Pancreas (tissue), 10 donors: ENCODE data around the gene LIMCH1. TPM values are rescaled to one million over a fixed set of nuclear protein-coding genes. Genes with fewer than 3 reads are reported as not detected.

Experiments
- ATAC-seq, 4 donors: fragments of 200-7000 bp; cut with Tn5 transposase; one replicate each; pipeline versions ENCODE4 v1.8.0 to v1.9.1; 2020; ENCODE audit warnings: mild to moderate bottlenecking in 4 of 4, moderate library complexity in 4 of 4
- DNase-seq, 6 donors: peaks; one replicate each; pipeline ENCODE4 v3.0.0-alpha.2; 2020
- FAIRE-seq: peaks from 2 replicates; lab custom pipeline; 2012; peaks lifted over from hg19 to GRCh38; lab: Jason Lieb, UNC
- H3K27ac ChIP-seq, 4 donors: fragments of 200-600 bp; sonication (generic); 1 replicate in 3 of 4; 2 replicates in 1 of 4; pipeline versions ENCODE4 v1.5.0 to v1.8.0; 2020
- H3K27me3 ChIP-seq, 4 donors: fragments of 200-600 bp; one replicate each; pipeline ENCODE4 v1.8.0; 2021
- H3K36me3 ChIP-seq, 3 donors: fragments of 200-600 bp; sonication (generic) in 1 of 3; one replicate each; pipeline versions ENCODE4 v1.5.0 to v1.8.0; 2020 to 2021
- H3K4me1 ChIP-seq, 3 donors: fragments of 200-600 bp; one replicate each; pipeline ENCODE4 v1.8.0; 2021
- H3K4me3 ChIP-seq, 4 donors: fragments of 200-600 bp; sonication (generic) in 2 of 4; one replicate each; pipeline versions ENCODE4 v1.5.0 to v1.8.0; 2020 to 2021
- H3K9me3 ChIP-seq, 4 donors: fragments of 200-600 bp; one replicate each; pipeline ENCODE4 v1.8.0; 2021
- WGBS, 2 donors: extraction: QIAGEN DNeasy Blood & Tissue Kit; methylation state at CpG; one replicate each; pipeline ENCODE4 v1.1.7; 2013; 5-methylcytosine and 5-hydroxymethylcytosine counted together
- intact Hi-C, 3 donors: fragments of 100-400 bp; cut with DNase I; formaldehyde crosslinking; loops; one replicate each; pipeline versions ENCODE4 v1.11.1 to v1.14.2; 2022
- polyA plus RNA-seq, 2 donors: library from polyadenylated mRNA; stranded (reverse); fragments of 200-250 nt; gene quantifications; one replicate each; pipeline ENCODE4 v1.2.3, GENCODE V29; 2013
- total RNA-seq, 6 donors: library from RNA; stranded (reverse); fragmentation: NEBNext Ultra II Directional in 4 of 6; extraction: Animal tissue kit (Norgen Biotek cat#: 25700) in 4 of 6; gene quantifications; one replicate each; pipeline versions ENCODE4 v1.2.1 to v1.2.4, GENCODE V29; 2021 to 2023
- TF ChIP-seq, protein P1 (sequence below), 4 donors: fragments of 200-600 bp; sonication (generic) in 3 of 4; IDR thresholded peaks; one replicate each; pipeline versions ENCODE4 v1.5.0 to v1.8.0; 2021; ENCODE audit warnings: antibody characterized with exemption in 4 of 4
- donor health status: healthy with polysubstance abuse.
- donor health status: DM: no; HTN: no; CAD: no; lungs with moderate emphysema.
- donor health status: DM: no; HTN: no; CAD: no.
- donor health status: control.
- donor health status: control.
- donor health status: Bipolar disorder and iron deficiency.
- donor health status: DM: yes; HTN: yes; CAD: no.
- donor health status: DM: no; HTN: no; CAD: no.
- donor health status: DM: no; HTN: no; CAD: no.
- donor health status: DM: yes; HTN: yes; CAD: no.

Gene LIMCH1
- total and polyA plus RNA-seq, 8 donors = 5.5 to 20.7 (median 11.0) TPM

DNA sequence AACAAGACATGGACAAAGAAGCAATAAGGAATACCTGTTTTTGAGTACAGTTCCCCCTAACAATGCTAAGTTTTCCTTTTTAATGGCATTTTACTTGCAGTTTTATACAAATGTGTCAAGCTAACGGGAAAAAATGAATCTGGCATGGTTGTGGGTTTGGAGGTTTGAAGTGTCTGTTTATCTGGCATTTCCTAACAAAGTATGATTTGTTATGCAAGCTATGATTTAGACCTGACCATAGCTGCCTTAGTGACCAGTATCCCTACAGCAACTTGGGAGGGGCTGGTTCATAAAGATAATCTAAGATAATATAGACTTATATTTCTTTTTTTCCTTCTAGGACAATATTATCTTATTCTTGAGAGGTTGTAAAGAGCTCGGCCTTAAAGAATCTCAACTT is 60.6 kb downstream of the LIMCH1 start:
- H3K27ac ChIP-seq = no peak overlapping the region
- intact Hi-C loops = no loop called here
- no peaks in the 10 kb centered on the region for H3K9me3 ChIP-seq
- WGBS, 2 donors = 59 to 66% methylated on average over 2 of the region's 2 CpGs
- ATAC-seq (no peak), DNase-seq (no peak), FAIRE-seq (no peak)
- peaks cover 0 to 6% (median 0%) of the 10 kb centered on the region in 3 donors for H3K4me1 ChIP-seq
- no peaks in the 10 kb centered on the region for H3K36me3 ChIP-seq
- TF ChIP-seq, protein P1, sequence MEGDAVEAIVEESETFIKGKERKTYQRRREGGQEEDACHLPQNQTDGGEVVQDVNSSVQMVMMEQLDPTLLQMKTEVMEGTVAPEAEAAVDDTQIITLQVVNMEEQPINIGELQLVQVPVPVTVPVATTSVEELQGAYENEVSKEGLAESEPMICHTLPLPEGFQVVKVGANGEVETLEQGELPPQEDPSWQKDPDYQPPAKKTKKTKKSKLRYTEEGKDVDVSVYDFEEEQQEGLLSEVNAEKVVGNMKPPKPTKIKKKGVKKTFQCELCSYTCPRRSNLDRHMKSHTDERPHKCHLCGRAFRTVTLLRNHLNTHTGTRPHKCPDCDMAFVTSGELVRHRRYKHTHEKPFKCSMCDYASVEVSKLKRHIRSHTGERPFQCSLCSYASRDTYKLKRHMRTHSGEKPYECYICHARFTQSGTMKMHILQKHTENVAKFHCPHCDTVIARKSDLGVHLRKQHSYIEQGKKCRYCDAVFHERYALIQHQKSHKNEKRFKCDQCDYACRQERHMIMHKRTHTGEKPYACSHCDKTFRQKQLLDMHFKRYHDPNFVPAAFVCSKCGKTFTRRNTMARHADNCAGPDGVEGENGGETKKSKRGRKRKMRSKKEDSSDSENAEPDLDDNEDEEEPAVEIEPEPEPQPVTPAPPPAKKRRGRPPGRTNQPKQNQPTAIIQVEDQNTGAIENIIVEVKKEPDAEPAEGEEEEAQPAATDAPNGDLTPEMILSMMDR (IDR thresholded peaks at IDR 0.05) = no peak
- H3K27me3 ChIP-seq = no peaks in the 10 kb centered on the region
- H3K4me3 ChIP-seq = no peak overlapping the region

DNA sequence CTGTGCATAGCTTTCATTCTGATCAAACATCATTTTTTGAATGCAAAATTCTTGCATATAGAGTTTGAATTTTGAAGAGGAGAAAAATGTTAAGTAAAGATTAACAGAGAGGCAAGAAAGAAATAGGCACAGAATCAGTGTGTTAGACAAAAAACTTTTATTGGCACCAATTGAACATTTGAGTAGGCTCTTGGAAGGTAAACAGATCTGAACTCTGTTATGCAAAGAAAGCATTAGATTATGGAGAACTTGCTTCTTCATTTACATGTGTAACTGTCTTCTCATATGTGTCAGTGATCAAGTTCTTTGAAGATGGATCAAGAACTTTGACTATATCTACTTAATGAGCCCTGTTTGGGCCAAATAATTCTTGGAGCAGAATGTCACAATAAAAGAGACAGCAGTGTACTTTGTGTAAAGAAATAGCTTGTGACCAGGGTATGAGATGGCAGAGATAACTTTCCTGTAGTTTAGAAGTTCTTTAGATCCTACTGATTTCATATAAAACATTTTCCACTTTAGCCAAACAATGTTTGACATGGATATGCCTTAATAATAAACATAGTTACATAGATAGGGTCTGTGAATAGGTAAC is 61.3 kb downstream of the LIMCH1 start:
- Histone ChIP-seq H3K4me3 (no peak overlapping the region), H3K27ac (no peak overlapping the region), H3K9me3 (no peaks in the 10 kb centered on the region), H3K27me3 (no peaks in the 10 kb centered on the region), H3K36me3 (no peaks in the 10 kb centered on the region), H3K4me1 (peaks cover 0 to 6% (median 0%) of the 10 kb centered on the region in 3 donors)
- no peak for DNase-seq
- TF ChIP-seq, protein P1 (IDR thresholded peaks at IDR 0.05) = no peak
- no peak for ATAC-seq
- intact Hi-C loops = no loop called here
- FAIRE-seq = no peak

DNA sequence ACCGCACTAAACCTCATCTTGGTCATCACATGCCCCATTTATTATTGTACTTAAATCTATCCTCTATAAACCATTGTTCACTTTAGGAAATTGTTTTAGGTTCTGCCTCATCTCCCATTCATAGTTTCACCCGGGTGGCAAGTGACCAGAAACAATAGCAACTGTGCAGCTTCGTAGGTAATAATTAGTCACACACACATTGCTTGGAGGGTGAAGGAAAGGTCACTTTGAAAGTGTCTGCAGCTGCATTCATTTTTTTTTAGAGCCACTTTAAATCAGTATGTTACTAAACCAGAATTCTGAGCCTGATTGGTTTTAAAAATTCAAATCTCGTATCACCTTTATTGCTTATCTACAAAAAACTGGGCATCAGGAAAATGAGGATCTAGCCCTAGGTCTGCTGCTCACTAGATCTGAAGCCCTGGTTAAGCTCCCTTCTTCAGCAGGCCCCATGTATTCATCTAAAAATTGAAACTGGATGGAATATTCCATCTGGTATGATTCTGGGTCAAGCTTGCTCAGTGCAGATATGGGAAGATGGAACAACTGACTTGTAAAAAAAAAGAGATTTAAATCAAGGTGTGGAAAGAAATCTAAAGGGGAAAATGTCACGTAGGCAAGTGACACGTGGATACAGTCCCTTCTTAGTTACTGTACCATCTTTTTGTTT is 62.4 kb downstream of the LIMCH1 start:
- Histone ChIP-seq H3K36me3 (no peaks in the 10 kb centered on the region), H3K9me3 (no peaks in the 10 kb centered on the region), H3K4me3 (no peak overlapping the region), H3K27ac (no peak overlapping the region), H3K4me1 (peaks cover 0 to 6% (median 0%) of the 10 kb centered on the region in 3 donors), H3K27me3 (no peaks in the 10 kb centered on the region)
- TF ChIP-seq, protein P1 (IDR thresholded peaks at IDR 0.05) = no peak
- ATAC-seq = peak in 3 of 4 donors; percentile 35 to 65 (median 61)
- 67 to 74% methylated on average over 6 of the region's 6 CpGs for WGBS, 2 donors
- no peak for DNase-seq
- intact Hi-C loops = no loop called here
- no peak for FAIRE-seq

DNA sequence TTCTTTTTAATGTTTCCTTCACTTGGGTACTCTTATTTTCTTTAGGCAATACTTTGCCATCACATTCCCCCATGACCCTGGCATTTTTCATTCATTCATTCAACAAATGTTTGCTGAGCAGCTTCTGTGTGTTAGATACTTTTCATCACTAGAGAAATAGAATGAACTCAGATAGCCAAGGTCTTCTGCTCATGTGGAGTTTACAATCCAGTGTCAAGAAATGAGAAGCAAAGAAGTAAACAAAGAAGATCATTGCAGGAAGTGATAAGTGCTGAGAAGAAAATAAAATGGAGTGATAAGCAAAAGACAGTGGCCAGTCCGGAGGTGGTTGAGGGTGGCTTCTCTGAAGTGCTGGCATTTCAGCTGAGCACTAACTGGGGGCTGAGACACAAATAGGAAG is 63.1 kb downstream of the LIMCH1 start:
- TF ChIP-seq, protein P1 (IDR thresholded peaks at IDR 0.05) = no peak
- ATAC-seq (no peak), FAIRE-seq (no peak), DNase-seq (no peak)
- Histone ChIP-seq H3K27me3 (no peaks in the 10 kb centered on the region), H3K36me3 (no peaks in the 10 kb centered on the region), H3K4me3 (no peak overlapping the region), H3K4me1 (peaks cover 0 to 6% (median 0%) of the 10 kb centered on the region in 3 donors), H3K9me3 (no peaks in the 10 kb centered on the region), H3K27ac (no peak overlapping the region)
- intact Hi-C loops = no loop called here
- 42 to 81% methylated on average over 1 of the region's 1 CpG for WGBS, 2 donors

DNA sequence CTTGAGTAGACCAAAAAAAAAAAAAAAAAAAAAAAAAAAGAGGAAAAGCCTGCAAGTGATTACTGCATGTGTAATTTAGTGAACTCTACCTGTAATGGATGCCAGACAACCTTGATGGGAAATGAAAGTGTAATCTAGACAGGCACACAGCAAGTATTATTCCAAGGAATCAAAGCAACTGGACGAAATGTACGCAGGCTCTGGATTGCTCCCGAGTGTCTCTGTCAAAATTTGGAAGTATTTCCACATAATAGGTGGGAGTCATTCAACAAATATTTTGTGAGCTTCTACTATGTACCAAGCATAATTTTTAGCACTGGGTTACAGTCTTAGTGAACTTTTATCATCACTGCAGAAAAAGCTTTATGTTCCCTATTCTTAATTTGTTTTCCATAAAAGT is 64.2 kb downstream of the LIMCH1 start:
- peaks cover 0 to 6% (median 0%) of the 10 kb centered on the region in 3 donors for H3K4me1 ChIP-seq
- no peak overlapping the region for H3K4me3 ChIP-seq
- H3K9me3 ChIP-seq = no peaks in the 10 kb centered on the region
- no peak overlapping the region for H3K27ac ChIP-seq
- no peaks in the 10 kb centered on the region for H3K27me3 ChIP-seq
- H3K36me3 ChIP-seq = no peaks in the 10 kb centered on the region
- WGBS, 2 donors = 84 to 88% methylated on average over 3 of the region's 3 CpGs
- DNase-seq (no peak), ATAC-seq (no peak), FAIRE-seq (no peak)
- TF ChIP-seq, protein P1 (IDR thresholded peaks at IDR 0.05) = no peak
- intact Hi-C loops = no loop called here
